Smooth muscle cell (in vitro differentiated cells): ENCODE results near the gene SPDYC. TPM values are rescaled to one million over a fixed set of nuclear protein-coding genes. Genes with fewer than 3 reads are reported as not detected.
A peak's percentile ranks its signal among the peaks of the same experiment; 100 is the strongest.

Source experiments
- DNase-seq: peaks from one replicate; lab custom pipeline; 2025; ENCODE audit not compliant: unreplicated experiment; lab: John Stamatoyannopoulos, UW
- H2AFZ ChIP-seq: fragments of 200-600 bp; sonication (generic); 2 replicates; pipeline ENCODE4 v1.6.0; 2016; ENCODE audit warnings: antibody characterized with exemption, low read depth, mild to moderate bottlenecking
- H3F3A ChIP-seq: fragments of 200-600 bp; sonication (generic); 2 replicates; pipeline ENCODE4 v1.6.0; 2017; ENCODE audit warnings: antibody characterized with exemption, low read depth
- H3K27ac ChIP-seq: fragments of 200-600 bp; sonication (generic); 2 replicates; pipeline ENCODE4 v1.5.1; 2016; ENCODE audit warnings: low read depth, mild to moderate bottlenecking
- H3K27me3 ChIP-seq: fragments of 200-600 bp; sonication (generic); 2 replicates; pipeline ENCODE4 v1.6.1; 2016; ENCODE audit warnings: low read depth, mild to moderate bottlenecking
- H3K36me3 ChIP-seq: fragments of 200-600 bp; sonication (generic); 2 replicates; pipeline ENCODE4 v1.5.1; 2016; ENCODE audit warnings: low read depth
- H3K4me1 ChIP-seq: fragments of 200-600 bp; sonication (generic); 2 replicates; pipeline ENCODE4 v1.5.1; 2016; ENCODE audit warnings: low read depth
- H3K4me2 ChIP-seq: fragments of 200-600 bp; sonication (generic); 2 replicates; pipeline ENCODE4 v1.6.0; 2016; ENCODE audit warnings: mild to moderate bottlenecking
- H3K4me3 ChIP-seq: fragments of 200-600 bp; sonication (generic); 2 replicates; pipeline ENCODE4 v1.5.1; 2016; ENCODE audit warnings: mild to moderate bottlenecking
- H3K79me2 ChIP-seq: fragments of 200-600 bp; sonication (generic); 2 replicates; pipeline ENCODE4 v1.6.0; 2016; ENCODE audit warnings: low read depth, mild to moderate bottlenecking
- H3K9ac ChIP-seq: fragments of 200-600 bp; sonication (generic); 2 replicates; pipeline ENCODE4 v1.6.0; 2016; ENCODE audit warnings: low read depth
- H3K9me3 ChIP-seq: fragments of 200-600 bp; sonication (generic); replicated peaks from 2 replicates; pipeline ENCODE4 v1.5.1; 2016; ENCODE audit warnings: low read depth
- H4K20me1 ChIP-seq: fragments of 200-600 bp; sonication (generic); 2 replicates; pipeline ENCODE4 v1.6.0; 2016; ENCODE audit warnings: low read depth
- WGBS: methylation state at CpG from one replicate; pipeline ENCODE4 v1.1.7; 2016; ENCODE audit warnings: low lambda C conversion rate; 5-methylcytosine and 5-hydroxymethylcytosine counted together
- polyA plus RNA-seq: library from polyadenylated mRNA; unstranded; fragments of >200 nt; fragmentation: Nextera tagmentation; extraction: Ambion mirVana; gene quantifications from 2 replicates; pipeline ENCODE4 v1.2.1, GENCODE V29; 2016
- total RNA-seq: library from RNA; depleted of rRNA; stranded (reverse); fragments of >200 nt; gene quantifications from 2 replicates; pipeline ENCODE4 v1.2.3, GENCODE V29; 2014
- TF ChIP-seq, protein P1 (sequence below): fragments of 200-600 bp; sonication (generic); IDR thresholded peaks from 2 replicates; pipeline ENCODE4 v1.5.1; 2017; ENCODE audit warnings: borderline replicate concordance, mild to moderate bottlenecking, antibody characterized with exemption; ENCODE audit not compliant: insufficient read depth, poor library complexity, severe bottlenecking

SPDYC gene
- total and polyA plus RNA-seq, 2 experiments from 2014 or later, result not detected

DNA sequence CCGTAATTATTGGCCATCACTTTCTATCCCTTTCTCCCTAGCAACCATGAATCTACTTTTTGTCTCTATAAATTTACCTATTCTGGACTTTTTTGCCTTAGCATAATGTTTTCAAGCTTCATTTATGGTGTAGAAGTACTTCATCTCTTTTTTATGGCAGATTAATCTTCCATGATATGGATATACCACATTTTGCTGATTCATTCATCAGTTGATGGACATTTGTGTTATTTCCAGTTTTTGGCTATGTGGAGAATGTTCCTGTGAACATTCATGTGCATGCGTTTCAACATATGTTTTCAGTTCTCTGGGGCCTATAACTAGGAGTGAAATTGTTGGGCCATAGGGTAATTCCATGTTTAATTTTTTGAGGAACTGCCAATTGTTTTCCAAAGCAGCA is 24.5 kb downstream of the SPDYC start:
- no peaks in the 10 kb centered on the region for H3K27me3 ChIP-seq
- peaks cover 5% of the 10 kb centered on the region for H3K36me3 ChIP-seq
- DNase-seq, result no peak
- H3K79me2 ChIP-seq, result peaks cover 22% of the 10 kb centered on the region
- no peak overlapping the region for H3K4me3 ChIP-seq
- H2AFZ ChIP-seq, result no peak overlapping the region
- no peaks in the 10 kb centered on the region for H3F3A ChIP-seq
- no peak overlapping the region for H3K27ac ChIP-seq
- no peak overlapping the region for H3K9ac ChIP-seq
- H3K9me3 ChIP-seq, result no peaks in the 10 kb centered on the region
- no peak overlapping the region for H3K4me2 ChIP-seq
- TF ChIP-seq, protein P1, sequence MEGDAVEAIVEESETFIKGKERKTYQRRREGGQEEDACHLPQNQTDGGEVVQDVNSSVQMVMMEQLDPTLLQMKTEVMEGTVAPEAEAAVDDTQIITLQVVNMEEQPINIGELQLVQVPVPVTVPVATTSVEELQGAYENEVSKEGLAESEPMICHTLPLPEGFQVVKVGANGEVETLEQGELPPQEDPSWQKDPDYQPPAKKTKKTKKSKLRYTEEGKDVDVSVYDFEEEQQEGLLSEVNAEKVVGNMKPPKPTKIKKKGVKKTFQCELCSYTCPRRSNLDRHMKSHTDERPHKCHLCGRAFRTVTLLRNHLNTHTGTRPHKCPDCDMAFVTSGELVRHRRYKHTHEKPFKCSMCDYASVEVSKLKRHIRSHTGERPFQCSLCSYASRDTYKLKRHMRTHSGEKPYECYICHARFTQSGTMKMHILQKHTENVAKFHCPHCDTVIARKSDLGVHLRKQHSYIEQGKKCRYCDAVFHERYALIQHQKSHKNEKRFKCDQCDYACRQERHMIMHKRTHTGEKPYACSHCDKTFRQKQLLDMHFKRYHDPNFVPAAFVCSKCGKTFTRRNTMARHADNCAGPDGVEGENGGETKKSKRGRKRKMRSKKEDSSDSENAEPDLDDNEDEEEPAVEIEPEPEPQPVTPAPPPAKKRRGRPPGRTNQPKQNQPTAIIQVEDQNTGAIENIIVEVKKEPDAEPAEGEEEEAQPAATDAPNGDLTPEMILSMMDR, result no peak
- H3K4me1 ChIP-seq, result no peaks in the 10 kb centered on the region
- 100% methylated on average over 2 of the region's 2 CpGs for WGBS
- peaks cover 52% of the 10 kb centered on the region for H4K20me1 ChIP-seq

DNA sequence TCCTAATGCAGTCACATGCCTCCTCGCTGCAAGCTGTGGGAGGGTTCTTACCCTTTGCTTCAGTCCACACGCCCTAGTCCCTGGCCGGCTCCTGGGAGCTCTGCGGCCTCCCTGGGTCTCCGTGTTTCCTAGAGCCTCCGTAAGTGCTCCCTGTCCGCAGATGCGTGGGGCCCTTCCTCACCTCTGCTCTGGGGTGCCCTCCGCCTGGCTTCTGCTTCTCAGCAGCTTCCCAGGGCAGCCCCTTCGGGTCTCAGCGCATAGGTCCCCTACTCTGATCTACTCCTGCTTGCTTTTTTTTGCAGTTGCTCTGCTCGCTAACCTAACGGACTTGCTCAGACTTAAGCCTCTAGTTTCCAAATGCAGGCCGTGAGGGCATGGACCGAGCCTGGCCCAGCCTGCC is 34.1 kb downstream of the SPDYC start:
- no peaks in the 10 kb centered on the region for H3K36me3 ChIP-seq
- no peaks in the 10 kb centered on the region for H3K9me3 ChIP-seq
- H4K20me1 ChIP-seq, result peaks cover 5% of the 10 kb centered on the region
- H3F3A ChIP-seq, result no peaks in the 10 kb centered on the region
- no peak overlapping the region for H3K9ac ChIP-seq
- H3K4me3 ChIP-seq, result no peak overlapping the region
- no peak for DNase-seq
- H3K4me2 ChIP-seq, result no peak overlapping the region
- TF ChIP-seq, protein P1, result no peak
- H3K4me1 ChIP-seq, result no peaks in the 10 kb centered on the region
- H3K27me3 ChIP-seq, result no peaks in the 10 kb centered on the region
- no peaks in the 10 kb centered on the region for H3K79me2 ChIP-seq
- no peak overlapping the region for H3K27ac ChIP-seq
- no peak overlapping the region for H2AFZ ChIP-seq
- WGBS, result 97% methylated on average over 15 of the region's 15 CpGs

DNA sequence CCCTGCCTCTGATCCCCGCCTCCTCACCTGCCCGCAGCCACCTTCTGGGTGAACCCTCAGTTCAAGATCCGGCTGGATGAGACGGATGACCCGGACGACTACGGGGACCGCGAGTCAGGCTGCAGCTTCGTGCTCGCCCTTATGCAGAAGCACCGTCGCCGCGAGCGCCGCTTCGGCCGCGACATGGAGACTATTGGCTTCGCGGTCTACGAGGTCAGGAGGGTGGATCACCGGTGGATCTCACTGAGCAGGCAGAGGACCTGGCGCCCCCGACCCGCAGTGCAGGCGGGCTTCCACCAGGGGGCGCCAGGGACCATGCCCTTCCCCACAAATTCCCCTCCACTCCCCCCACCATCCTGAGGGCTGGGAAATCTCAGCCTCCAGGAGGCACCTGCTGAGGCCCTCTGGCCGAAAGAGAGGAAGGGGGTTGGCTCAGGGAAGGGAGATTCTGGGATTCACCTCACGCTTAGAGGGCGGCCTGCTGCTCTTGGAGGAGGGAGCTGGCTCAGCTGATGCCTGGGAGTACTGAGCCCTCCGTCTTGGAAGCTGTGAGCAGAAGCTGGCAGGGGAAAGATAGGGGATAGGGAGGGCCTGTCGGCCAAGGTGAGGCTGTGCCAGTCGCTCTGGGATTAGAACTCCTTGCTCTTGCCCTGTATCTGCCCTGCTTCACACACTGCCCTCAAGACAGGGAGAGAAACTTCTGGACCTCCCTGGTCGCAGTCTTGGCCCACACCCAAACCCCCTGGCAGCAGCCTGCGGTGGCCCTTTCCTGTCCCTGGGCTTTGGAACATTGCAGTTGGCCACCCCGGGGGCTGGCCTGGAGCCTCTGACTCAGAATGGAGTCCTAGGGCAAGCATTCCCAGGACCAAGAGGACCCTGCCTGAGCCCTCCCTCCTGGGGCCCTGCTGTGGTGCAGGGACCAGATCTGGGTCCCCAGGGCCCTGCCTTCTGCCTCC is 34.9 kb downstream of the SPDYC start:
- TF ChIP-seq, protein P1, result peak; percentile 95
- no peaks in the 10 kb centered on the region for H3F3A ChIP-seq
- H4K20me1 ChIP-seq, result no peaks in the 10 kb centered on the region
- no peak for DNase-seq
- H3K36me3 ChIP-seq, result no peaks in the 10 kb centered on the region
- H3K9ac ChIP-seq, result no peak overlapping the region
- H3K9me3 ChIP-seq, result no peaks in the 10 kb centered on the region
- H3K4me2 ChIP-seq, result no peak overlapping the region
- H3K4me1 ChIP-seq, result no peaks in the 10 kb centered on the region
- H3K27me3 ChIP-seq, result no peaks in the 10 kb centered on the region
- no peak overlapping the region for H3K4me3 ChIP-seq
- 50% methylated on average over 37 of the region's 38 CpGs for WGBS
- H3K27ac ChIP-seq, result no peak overlapping the region
- H3K79me2 ChIP-seq, result no peaks in the 10 kb centered on the region
- H2AFZ ChIP-seq, result no peak overlapping the region

DNA sequence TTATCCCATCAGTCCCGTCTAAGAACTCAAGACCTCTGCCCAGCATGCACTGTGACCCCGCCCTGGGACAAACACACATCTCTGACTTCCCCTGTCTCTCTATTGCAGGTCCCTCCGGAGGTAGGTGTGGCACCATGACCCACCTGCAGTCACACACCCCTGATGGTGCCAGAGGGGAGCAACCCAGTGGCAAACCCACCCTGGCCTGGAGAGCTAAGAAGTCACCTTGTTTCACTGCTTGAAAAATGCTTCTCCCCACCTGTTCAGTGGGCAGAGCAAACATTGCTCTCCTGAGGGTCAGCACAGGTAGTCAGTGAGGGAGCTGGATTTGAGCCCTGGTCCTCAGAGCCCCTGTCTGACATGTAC is 35.6 kb downstream of the SPDYC start:
- 95% methylated on average over 3 of the region's 3 CpGs for WGBS
- no peak for DNase-seq
- TF ChIP-seq, protein P1, result no peak
- Histone ChIP-seq H3K27ac (no peak overlapping the region), H3K4me1 (no peaks in the 10 kb centered on the region), H2AFZ (no peak overlapping the region), H3K9me3 (no peaks in the 10 kb centered on the region), H3K4me2 (no peak overlapping the region), H3K9ac (no peak overlapping the region), H3F3A (no peaks in the 10 kb centered on the region), H4K20me1 (no peaks in the 10 kb centered on the region), H3K36me3 (no peaks in the 10 kb centered on the region), H3K79me2 (no peaks in the 10 kb centered on the region), H3K27me3 (no peaks in the 10 kb centered on the region), H3K4me3 (no peak overlapping the region)
